Stimulated activated CD8-positive, alpha-beta memory T cell treated with anti-CD3 and anti-CD28 coated beads, Interleukin-4, amount 100 ng/mL, for 1 hour (primary cell): ENCODE measurements around the gene PPP2R2D.

Experiments
- DNase-seq, 2 donors: peaks; one replicate each; pipeline ENCODE4 v3.0.0-alpha.2; 2020; ENCODE audit warnings: low read depth in 2 of 2, low spot score in 1 of 2

PPP2R2D gene

GRCh38 chr10:131994435-131994834, 93.6 kb downstream of the PPP2R2D start:
- DNase-seq: no peak

- no peak for DNase-seq
Measured at GRCh38 chr10:131996466-131997365, 95.9 kb downstream of the PPP2R2D start.

- DNase-seq: no peak
Measured at GRCh38 chr10:131997366-131998049, 96.7 kb downstream of the PPP2R2D start.

GRCh38 chr10:131998050-131998844, 97.4 kb downstream of the PPP2R2D start:
- no peak for DNase-seq

- no peak for DNase-seq
Measured at GRCh38 chr10:131998845-131999681, 98.3 kb downstream of the PPP2R2D start.

GRCh38 chr10:132001238-132001972, 100.6 kb downstream of the PPP2R2D start:
- DNase-seq: no peak

- no peak for DNase-seq
Measured at GRCh38 chr10:132002004-132002403, 101.2 kb downstream of the PPP2R2D start.

- DNase-seq: no peak
Measured at GRCh38 chr10:132003282-132003924, 102.6 kb downstream of the PPP2R2D start.

GRCh38 chr10:132004052-132004451, 103.2 kb downstream of the PPP2R2D start:
- DNase-seq: no peak

- no peak for DNase-seq
Measured at GRCh38 chr10:132005147-132005546, 104.3 kb downstream of the PPP2R2D start.

- DNase-seq: no peak
Measured at GRCh38 chr10:132006966-132007365, 106.2 kb downstream of the PPP2R2D start.

- DNase-seq: no peak
Measured at GRCh38 chr10:132007681-132008080, 106.9 kb downstream of the PPP2R2D start.
